GM18868 (cell line): Measurements from ENCODE around the gene MYL10.
"Not testable (repeated sequence)": the region's sequence is repeated elsewhere in the genome, so short reads cannot be mapped to it uniquely, and the experiment has no call there.

Experiments
- ATAC-seq: cut with Tn5 transposase; IDR thresholded peaks from one replicate; pipeline ENCODE4 v1.9.1; 2021; ENCODE audit warnings: mild to moderate bottlenecking, moderate library complexity; ENCODE audit not compliant: unreplicated experiment

The MYL10 gene

DNA sequence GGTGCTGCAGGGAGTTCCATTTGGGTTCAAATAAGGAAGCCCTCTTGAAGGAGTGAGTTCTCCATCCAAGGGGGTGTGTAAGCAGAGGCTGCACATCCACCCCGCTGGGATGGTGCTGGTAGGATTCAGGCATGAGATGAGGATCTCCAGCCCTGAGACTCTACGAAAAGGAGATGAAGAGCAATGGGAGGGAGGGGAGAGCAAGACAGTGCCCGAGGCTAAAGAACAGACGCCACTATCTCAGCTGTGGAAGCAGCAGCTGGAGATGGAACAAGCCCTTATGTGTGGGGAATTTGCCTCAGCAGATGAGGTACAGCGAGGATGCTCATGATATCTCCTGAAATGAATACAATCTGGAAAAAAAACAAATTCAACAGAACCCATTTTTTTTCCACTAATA is 28.1 kb upstream of the MYL10 start:
- ATAC-seq, result no peak

DNA sequence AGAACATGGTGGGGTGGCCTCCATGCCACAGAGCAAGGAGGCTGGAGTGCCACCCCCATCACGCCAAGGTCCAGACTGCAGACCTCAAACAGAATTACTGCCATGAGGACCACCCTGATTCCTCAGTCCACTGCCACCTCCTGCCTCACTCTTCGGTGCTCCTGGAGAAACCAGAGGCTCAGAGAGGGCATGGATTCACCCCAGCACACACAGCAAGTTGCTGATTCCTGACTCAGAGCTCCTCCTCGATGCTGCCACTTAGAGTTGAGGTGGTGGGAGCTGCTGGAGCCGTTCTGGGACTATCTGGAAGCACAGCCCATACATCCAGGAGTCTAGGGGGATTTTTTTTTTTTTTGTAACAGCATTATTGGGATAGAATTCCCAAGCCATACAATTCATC is 22.0 kb upstream of the MYL10 start:
- ATAC-seq, result no peak

GRCh38 chr7:101650579-101651081 is 21.5 kb upstream of the MYL10 start:
- ATAC-seq, result no peak

GRCh38 chr7:101647876-101648275 is 18.8 kb upstream of the MYL10 start:
- not testable (repeated sequence) for ATAC-seq

- no peak for ATAC-seq
Observed at GRCh38 chr7:101645951-101646350, 16.9 kb upstream of the MYL10 start.

GRCh38 chr7:101644879-101645278 is 15.8 kb upstream of the MYL10 start:
- no peak for ATAC-seq

DNA sequence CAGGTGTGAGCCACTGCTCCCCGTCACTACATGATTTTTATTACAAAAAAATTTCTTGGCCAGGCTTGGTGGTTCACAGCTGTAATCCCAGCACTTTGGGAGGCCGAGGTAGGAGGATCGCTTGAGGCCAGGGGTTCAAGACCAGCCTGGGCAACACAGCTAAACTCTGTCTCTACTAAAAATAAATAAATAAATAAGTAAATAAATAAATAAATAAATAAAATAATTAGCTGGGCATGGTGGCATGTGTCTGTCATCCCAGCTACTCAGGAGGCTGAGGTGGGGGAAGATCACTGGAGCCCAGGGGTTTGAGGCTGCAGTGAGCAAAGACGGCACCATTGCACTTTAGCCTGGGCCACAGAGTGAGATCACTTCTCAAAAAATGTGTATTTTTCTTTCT is 10.0 kb upstream of the MYL10 start:
- ATAC-seq, result not testable (repeated sequence)

DNA sequence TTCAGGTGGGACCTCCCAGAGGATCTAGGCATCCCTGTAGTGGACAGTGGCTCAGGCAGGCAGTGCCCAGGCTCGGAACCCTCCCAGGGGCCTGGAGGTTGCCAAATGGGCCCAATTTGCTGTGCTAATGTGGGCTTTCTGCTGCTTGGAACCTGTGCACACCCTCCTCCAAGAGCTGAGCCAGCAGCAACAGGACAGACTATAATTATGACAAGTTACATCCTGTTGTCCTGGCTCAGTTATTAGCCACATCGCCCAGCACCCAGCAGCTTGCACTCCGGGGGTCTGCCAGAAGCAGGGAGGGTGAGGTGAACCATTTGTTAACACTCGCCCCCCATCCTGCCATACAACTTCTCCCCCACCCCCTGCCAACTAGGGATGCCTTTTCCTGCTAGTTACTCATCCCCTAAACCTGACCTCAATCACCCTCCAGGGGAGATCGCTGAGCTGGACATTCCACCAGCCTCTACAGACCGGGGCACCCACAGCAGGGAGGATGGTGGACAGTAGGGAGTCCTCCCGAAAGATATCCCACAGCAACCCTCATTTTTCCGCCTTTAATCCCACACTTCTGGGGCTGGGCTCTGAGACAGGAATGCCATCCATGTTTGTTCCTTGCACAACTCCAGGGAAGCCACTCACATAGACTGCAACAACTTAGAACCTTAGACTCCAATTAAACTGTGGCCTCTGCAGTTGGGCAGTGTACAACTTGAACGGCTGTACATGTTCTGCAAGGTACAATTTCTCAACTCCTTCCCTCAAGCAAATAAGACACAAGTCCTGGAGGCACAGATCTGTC is 7.9 kb upstream of the MYL10 start:
- ATAC-seq, result no peak

GRCh38 chr7:101635484-101635883 is 6.4 kb upstream of the MYL10 start:
- no peak for ATAC-seq

DNA sequence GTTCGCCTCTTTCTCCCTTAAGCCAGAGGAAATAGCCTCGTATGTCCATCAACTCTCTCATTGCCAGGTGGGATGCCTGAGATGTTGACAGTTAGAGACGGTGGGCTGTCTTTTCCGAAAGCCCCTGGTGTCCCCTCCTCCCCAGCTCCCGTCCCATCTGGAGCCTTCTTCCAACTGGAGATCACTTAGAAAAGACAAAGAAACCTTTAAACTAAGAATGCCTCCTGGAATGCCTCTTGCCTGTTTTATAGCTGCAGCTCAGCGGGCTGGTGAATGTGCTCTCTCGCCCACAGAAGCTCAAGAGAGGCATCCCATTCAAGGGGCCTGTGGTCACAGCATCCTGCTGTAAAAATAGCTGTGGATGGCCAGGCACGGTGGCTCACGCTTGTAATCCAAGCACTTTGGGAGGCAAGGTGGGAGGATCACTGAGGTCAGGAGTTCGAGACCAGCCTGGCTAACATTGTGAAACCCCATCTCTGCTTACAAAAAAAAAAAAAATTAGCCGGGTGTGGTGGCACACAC is 5.2 kb upstream of the MYL10 start:
- ATAC-seq, result no peak

DNA sequence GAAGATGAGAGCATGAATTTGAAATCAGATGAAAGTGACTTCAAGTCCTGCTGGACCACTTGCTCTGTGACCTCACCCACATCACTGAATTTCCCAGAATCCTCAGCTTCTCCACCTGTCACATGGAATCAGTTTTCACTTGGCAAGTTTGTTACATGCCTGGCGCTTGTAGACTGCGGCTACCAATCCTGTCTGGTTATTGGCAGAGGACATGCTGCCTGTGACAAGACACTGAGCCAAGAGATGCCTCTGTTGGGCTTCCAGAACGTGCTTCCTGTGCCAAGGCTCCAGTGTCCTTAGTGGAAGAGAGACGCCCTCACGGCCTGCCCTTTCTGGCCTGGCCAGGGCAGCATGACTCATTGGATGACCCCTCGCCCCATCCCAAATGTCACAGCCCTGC is 4.4 kb upstream of the MYL10 start:
- ATAC-seq, result no peak

- ATAC-seq, result no peak
Observed at GRCh38 chr7:101632641-101633040, 3.5 kb upstream of the MYL10 start.

DNA sequence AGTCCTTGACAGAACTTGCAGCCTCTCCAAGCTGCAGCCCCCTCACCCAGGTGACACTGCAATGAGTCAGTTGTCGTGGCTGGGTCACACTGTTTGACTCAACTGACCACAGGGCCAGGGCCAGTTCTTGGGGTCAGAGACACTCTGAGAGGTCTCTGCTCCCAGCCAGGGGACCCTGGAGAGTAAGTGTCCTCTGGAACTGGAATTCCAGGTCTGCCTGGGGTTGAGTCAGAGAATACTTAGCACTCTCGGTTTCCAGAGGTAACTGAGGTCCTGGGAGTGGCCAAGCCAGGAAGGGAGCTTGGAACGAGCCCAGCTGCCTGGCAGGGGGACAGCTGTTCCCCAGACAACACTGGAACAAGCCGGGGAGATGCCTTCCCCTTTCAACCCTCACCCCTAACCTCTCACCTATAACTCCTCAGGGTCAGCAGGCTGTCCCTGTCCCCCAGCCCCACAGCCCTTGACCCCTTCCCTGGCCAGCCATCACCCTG is 2.2 kb upstream of the MYL10 start:
- ATAC-seq, result no peak

DNA sequence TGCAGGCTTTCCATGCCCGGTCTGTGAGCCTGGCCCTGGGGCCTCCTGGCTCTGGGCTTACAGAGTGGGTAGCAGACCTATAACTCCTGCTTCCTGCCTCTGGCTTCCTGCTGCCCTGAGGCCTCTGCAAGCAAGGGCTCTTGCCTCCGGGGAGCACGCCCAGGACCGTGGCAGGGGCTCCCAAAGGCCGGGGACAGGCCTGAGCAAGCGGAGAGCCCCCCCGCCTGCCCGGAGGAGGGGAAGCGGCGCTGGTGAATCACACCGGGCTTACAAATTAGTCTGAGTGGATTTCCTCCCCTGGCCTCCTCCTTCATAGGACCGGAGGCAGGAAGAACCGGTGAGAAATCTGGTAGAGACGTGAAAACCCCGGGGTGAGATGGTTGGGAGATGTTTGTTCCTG is 1.5 kb upstream of the MYL10 start:
- no peak for ATAC-seq

DNA sequence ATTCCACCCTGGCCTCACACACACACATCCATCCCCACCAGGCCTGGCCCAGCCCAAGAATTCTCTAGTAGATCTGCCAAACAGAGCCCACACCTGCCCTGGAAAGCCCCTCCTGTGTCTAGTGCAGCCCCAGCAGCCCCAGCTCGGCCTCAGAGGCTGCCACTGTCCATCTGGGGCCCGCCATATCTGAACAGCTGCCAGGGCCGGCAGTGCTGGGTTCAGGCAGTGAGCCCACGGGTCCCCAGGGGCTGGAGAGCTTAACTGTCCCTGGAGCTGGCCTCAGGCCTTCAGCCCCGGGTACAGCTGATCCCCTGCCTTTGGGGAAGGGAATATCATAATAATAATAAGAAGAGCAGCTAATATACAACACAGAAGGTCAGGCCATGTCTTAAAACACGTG is 574 bp downstream of the MYL10 start:
- ATAC-seq, result no peak

GRCh38 chr7:101626758-101627157 is 2.3 kb downstream of the MYL10 start:
- no peak for ATAC-seq

- no peak for ATAC-seq
Observed at GRCh38 chr7:101626069-101626671, 2.9 kb downstream of the MYL10 start.

GRCh38 chr7:101625031-101625791 is 3.9 kb downstream of the MYL10 start:
- ATAC-seq, result no peak

DNA sequence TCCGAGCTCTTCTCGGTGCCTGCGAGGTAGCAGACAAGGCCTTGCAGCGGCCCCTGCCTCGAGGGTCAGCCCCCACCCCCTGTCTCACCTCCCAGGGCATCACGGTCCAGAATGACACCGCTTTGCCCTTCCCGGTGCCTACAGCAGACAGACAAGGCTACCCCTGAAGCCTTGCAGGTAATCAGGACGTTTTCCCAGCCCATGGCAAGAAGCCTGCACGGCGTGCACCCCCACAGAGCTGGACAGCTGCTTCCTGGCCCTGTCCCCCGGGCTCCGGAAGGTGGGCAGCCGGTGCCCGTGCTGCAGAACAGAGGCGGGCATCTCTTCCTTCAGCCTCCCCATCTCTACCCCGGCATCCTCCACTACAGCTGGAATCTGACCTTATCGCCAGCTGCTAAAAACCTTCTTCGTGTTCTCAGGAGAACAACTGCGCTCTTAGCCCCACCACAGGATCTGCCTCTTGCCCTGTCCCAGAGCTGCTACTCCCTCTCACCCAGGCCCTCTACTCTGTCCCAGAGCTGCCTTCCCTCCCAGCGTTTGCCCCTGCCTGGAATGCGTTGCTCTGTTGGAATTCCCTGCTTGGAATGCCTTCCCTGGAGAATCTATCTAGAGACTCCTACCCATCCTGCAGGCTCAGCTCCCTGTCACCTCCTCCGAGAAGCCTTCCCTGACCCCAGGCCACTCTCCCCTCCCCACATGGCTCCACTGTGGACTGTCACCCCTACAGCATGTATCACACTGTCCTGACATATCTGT is 4.7 kb downstream of the MYL10 start:
- no peak for ATAC-seq

DNA sequence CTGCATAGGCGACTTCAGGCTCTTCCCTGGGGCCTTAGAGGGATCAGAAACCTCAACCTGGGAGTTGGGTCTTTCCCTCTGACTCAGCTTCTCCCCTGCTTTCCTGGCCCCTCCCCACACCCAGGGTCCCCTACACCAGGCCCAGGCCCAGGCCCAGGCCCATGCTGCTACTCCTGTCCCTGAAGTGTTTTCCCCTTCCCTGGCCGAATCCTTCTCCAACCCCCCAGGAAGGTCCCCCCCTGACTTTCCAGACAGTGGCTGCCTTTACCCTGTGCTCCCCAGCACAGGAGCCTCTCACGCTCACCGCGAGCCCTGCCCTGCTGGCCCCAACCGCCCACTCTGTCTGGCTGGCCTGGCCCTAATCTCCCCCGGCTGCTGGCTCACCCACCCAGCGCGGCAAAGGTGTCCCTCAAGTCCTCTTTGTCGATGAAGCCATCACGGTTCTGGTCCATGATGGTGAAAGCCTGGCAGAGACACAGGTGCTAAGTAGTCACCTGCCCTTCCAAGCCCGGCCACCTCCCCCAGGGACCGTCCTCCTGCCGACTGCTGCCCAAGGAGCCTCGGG is 6.4 kb downstream of the MYL10 start:
- ATAC-seq, result no peak
